NCI-H524 (cell line): Measurements from ENCODE around the gene TRPV3.
"Not testable (repeated sequence)": the region's sequence is repeated elsewhere in the genome, so short reads cannot be mapped to it uniquely, and the experiment has no call there.

Source experiments
- DNase-seq, 2 experiments: peaks; one replicate each; lab custom pipeline; 2025; lab: John Stamatoyannopoulos, UW

Gene TRPV3

GRCh38 chr17:3472137-3472536, 85.5 kb downstream of the TRPV3 start:
- no peak for DNase-seq

DNA sequence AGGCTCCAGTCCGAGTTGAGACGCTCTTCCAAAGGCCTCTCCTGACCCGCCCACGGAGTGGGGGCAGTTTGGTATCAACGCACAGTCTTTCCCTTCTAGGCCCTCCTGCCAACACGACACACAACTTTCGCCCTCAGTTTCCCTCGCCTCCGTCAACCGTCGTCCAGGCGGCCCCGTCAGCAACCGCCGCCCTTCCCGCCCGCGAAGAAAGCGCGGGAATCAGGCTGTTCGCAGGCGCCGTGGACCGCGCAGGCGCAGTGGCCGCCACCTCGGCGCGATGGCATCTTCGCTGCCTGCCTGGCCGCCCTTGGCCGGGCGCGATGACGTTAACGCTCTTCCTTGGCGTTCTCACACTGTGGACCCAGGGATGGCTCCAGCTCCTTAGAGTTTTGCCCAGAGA, 86.0 kb downstream of the TRPV3 start, which contains the start of gene SPATA22:
SPATA22 (minus strand) TSS at position 221 of the 400 bp plus-strand sequence. CDS start 2,494 bp downstream, outside the sequence.
- no peak for DNase-seq

GRCh38 chr17:3469529-3469928, 88.1 kb downstream of the TRPV3 start:
- no peak for DNase-seq

DNA sequence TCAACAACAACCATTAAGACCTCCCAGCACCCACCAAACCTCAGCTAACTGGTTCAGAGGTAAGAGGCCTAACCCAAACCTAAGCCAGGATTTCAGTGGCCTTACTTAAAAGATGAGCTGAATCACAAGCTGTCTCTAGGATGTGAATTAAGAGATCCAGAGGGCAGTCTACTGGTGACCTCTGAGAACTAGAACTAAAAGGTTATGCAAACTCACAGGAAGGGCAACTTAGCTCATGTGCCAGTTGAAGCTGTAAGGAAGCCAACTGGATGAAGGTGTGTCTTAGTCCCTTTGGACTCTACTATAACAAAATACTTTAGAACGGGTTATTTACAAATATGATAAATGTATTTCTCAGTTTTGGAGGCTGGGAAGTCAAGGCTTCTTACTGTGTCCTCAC, 91.3 kb downstream of the TRPV3 start:
- DNase-seq, result not testable (repeated sequence)
